AG09319 (cell line): ENCODE data around the gene DAAM1.

Experiments used
- DNase-seq: peaks from one replicate; pipeline ENCODE4 v3.0.0-alpha.2; 2010; ENCODE audit warnings: low read depth; ENCODE audit errors: extremely low read depth
- TF ChIP-seq, protein P1 (sequence below): IDR thresholded peaks from 2 replicates; pipeline ENCODE4 v1.5.1; 2011; ENCODE audit warnings: low read depth, mild to moderate bottlenecking, inconsistent platforms, low read length, moderate library complexity

The DAAM1 gene

GRCh38 chr14:59310633-59311032, 122.2 kb downstream of the DAAM1 start:
- TF ChIP-seq, protein P1, sequence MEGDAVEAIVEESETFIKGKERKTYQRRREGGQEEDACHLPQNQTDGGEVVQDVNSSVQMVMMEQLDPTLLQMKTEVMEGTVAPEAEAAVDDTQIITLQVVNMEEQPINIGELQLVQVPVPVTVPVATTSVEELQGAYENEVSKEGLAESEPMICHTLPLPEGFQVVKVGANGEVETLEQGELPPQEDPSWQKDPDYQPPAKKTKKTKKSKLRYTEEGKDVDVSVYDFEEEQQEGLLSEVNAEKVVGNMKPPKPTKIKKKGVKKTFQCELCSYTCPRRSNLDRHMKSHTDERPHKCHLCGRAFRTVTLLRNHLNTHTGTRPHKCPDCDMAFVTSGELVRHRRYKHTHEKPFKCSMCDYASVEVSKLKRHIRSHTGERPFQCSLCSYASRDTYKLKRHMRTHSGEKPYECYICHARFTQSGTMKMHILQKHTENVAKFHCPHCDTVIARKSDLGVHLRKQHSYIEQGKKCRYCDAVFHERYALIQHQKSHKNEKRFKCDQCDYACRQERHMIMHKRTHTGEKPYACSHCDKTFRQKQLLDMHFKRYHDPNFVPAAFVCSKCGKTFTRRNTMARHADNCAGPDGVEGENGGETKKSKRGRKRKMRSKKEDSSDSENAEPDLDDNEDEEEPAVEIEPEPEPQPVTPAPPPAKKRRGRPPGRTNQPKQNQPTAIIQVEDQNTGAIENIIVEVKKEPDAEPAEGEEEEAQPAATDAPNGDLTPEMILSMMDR = no peak
- DNase-seq = no peak

DNA sequence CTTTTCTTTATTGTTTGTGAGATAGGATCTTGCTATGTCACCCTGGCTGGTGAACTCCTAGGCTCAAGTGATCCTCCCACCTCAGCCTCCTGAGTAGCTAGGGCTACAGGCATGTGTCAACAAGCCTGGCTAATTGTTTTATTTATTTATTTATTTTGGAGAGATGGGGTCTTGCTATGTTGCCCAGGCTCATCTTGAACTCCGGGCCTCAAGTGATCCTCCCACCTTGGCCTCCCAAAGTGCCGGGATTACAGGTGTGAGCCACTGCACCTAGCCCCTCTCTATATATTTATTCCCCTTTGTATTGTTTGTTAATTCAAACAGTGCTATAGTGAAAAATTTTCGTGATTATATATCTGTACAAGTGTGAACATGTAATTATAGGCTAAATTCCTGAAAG, 123.3 kb downstream of the DAAM1 start:
- DNase-seq = no peak
- TF ChIP-seq, protein P1 = no peak

- DNase-seq = no peak
Observed at GRCh38 chr14:59313144-59313651, 124.7 kb downstream of the DAAM1 start.

GRCh38 chr14:59313658-59314608, 125.5 kb downstream of the DAAM1 start:
- TF ChIP-seq, protein P1 = no peak
- DNase-seq = no peak

More at GRCh38 chr14:59313144-59313651, 124.7 kb downstream of the DAAM1 start:
- TF ChIP-seq, protein P1 = no peak

GRCh38 chr14:59314953-59315599, 126.6 kb downstream of the DAAM1 start:
- TF ChIP-seq, protein P1 = no peak
- DNase-seq = no peak

DNA sequence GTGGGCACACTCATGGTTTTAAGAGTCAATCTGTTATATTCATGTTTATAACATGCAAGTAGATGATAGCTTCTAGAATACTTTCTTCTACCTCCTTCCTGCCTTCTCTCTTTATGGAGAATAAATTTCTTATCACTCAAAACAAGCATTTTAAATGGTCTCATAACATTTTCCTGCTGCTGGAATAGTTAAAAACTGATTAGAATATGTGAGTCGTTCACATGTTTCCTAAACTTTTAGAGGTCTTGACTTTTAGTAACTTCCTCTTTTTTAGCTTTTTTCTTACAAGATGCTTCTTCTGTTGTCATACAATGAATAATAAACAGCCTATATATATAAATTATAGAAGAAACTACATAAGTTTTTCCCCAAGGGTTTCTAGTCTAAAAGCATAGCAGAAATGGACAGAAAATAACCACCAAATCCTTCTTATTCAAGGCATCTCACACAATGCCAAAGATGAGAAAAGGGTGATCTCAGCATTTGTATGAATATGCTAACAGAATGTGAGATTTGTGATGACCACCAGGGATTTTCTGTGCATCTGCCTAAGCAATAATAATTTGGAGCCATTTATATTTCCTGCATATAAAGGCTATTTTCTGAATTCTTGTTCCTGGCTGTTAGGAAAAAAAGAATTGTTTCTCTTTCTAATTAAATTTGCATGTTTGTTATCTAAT, 127.8 kb downstream of the DAAM1 start:
- DNase-seq = no peak
- TF ChIP-seq, protein P1 = no peak
